Parathyroid adenoma (tissue), 2 donors: ENCODE measurements around the gene RIC3.
A peak's percentile ranks its signal among the peaks of the same experiment; 100 is the strongest.

Experiments
- H2AFZ ChIP-seq: fragments of 300-600 bp; sonication (generic); one replicate; pipeline ENCODE4 v1.7.0; 2017; ENCODE audit warnings: antibody characterized with exemption, mild to moderate bottlenecking
- H3K27ac ChIP-seq: fragments of 300-600 bp; sonication (generic); one replicate; pipeline ENCODE4 v1.7.0; 2017
- H3K27me3 ChIP-seq: fragments of 300-600 bp; sonication (generic); one replicate; pipeline ENCODE4 v1.7.0; 2017; ENCODE audit warnings: low read length; ENCODE audit not compliant: control insufficient read depth, insufficient read depth
- H3K36me3 ChIP-seq: fragments of 300-600 bp; sonication (generic); one replicate; pipeline ENCODE4 v1.7.0; 2017; ENCODE audit warnings: low read length; ENCODE audit not compliant: control insufficient read depth, insufficient read depth
- H3K4me1 ChIP-seq: fragments of 300-600 bp; sonication (generic); one replicate; pipeline ENCODE4 v1.7.0; 2017; ENCODE audit warnings: control low read depth
- H3K4me2 ChIP-seq: fragments of 300-600 bp; sonication (generic); one replicate; pipeline ENCODE4 v1.7.0; 2017; ENCODE audit warnings: low read length
- H3K4me3 ChIP-seq: fragments of 300-600 bp; sonication (generic); one replicate; pipeline ENCODE4 v1.7.0; 2017; ENCODE audit warnings: low read depth, low read length
- H3K79me2 ChIP-seq: fragments of 300-600 bp; sonication (generic); one replicate; pipeline ENCODE4 v1.7.0; 2017; ENCODE audit warnings: control low read depth
- H3K9ac ChIP-seq: fragments of 300-600 bp; sonication (generic); one replicate; pipeline ENCODE4 v1.7.0; 2017; ENCODE audit warnings: mild to moderate bottlenecking
- H3K9me3 ChIP-seq: fragments of 300-600 bp; sonication (generic); one replicate; pipeline ENCODE4 v1.7.0; 2017; ENCODE audit warnings: low read length; ENCODE audit not compliant: control insufficient read depth
- TF ChIP-seq, protein P1 (sequence below): fragments of 300-600 bp; sonication (generic); IDR thresholded peaks from one replicate; pipeline ENCODE4 v1.7.0; 2017; ENCODE audit warnings: antibody characterized with exemption, mild to moderate bottlenecking
- donor health status: primary hyperparathyroidism.

The RIC3 gene

GRCh38 chr11:8192016-8192895, 23.4 kb upstream of the RIC3 start:
- H3K4me3 ChIP-seq = no peak overlapping the region
- H3K9me3 ChIP-seq = no peaks in the 10 kb centered on the region
- H3K27ac ChIP-seq = no peak overlapping the region
- H3K4me1 ChIP-seq = no peaks in the 10 kb centered on the region
- H3K79me2 ChIP-seq = no peaks in the 10 kb centered on the region
- TF ChIP-seq, protein P1, sequence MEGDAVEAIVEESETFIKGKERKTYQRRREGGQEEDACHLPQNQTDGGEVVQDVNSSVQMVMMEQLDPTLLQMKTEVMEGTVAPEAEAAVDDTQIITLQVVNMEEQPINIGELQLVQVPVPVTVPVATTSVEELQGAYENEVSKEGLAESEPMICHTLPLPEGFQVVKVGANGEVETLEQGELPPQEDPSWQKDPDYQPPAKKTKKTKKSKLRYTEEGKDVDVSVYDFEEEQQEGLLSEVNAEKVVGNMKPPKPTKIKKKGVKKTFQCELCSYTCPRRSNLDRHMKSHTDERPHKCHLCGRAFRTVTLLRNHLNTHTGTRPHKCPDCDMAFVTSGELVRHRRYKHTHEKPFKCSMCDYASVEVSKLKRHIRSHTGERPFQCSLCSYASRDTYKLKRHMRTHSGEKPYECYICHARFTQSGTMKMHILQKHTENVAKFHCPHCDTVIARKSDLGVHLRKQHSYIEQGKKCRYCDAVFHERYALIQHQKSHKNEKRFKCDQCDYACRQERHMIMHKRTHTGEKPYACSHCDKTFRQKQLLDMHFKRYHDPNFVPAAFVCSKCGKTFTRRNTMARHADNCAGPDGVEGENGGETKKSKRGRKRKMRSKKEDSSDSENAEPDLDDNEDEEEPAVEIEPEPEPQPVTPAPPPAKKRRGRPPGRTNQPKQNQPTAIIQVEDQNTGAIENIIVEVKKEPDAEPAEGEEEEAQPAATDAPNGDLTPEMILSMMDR = peak; percentile 67
- H3K4me2 ChIP-seq = no peak overlapping the region
- no peaks in the 10 kb centered on the region for H3K36me3 ChIP-seq
- no peak overlapping the region for H2AFZ ChIP-seq
- no peaks in the 10 kb centered on the region for H3K27me3 ChIP-seq
- no peak overlapping the region for H3K9ac ChIP-seq

GRCh38 chr11:8190431-8190830, 21.6 kb upstream of the RIC3 start:
- Histone ChIP-seq H3K27me3 (no peaks in the 10 kb centered on the region), H3K9ac (no peak overlapping the region), H3K36me3 (no peaks in the 10 kb centered on the region), H3K4me3 (no peak overlapping the region), H3K9me3 (no peaks in the 10 kb centered on the region), H3K79me2 (no peaks in the 10 kb centered on the region), H3K27ac (no peak overlapping the region), H3K4me1 (no peaks in the 10 kb centered on the region), H3K4me2 (no peak overlapping the region), H2AFZ (no peak overlapping the region)
- TF ChIP-seq, protein P1 = no peak

- H3K27me3 ChIP-seq = no peaks in the 10 kb centered on the region
- H3K27ac ChIP-seq = no peak overlapping the region
- no peak overlapping the region for H3K4me3 ChIP-seq
- no peaks in the 10 kb centered on the region for H3K79me2 ChIP-seq
- H3K9me3 ChIP-seq = no peaks in the 10 kb centered on the region
- no peaks in the 10 kb centered on the region for H3K4me1 ChIP-seq
- TF ChIP-seq, protein P1 = no peak
- no peak overlapping the region for H2AFZ ChIP-seq
- no peaks in the 10 kb centered on the region for H3K36me3 ChIP-seq
- H3K9ac ChIP-seq = no peak overlapping the region
- no peak overlapping the region for H3K4me2 ChIP-seq
These were observed 17.6 kb upstream of the RIC3 start for GRCh38 chr11:8186429-8186828.

- Histone ChIP-seq H3K27me3 (no peaks in the 10 kb centered on the region), H3K9ac (no peak overlapping the region), H3K27ac (no peak overlapping the region), H3K36me3 (no peaks in the 10 kb centered on the region), H3K79me2 (no peaks in the 10 kb centered on the region), H3K9me3 (no peaks in the 10 kb centered on the region), H3K4me1 (no peaks in the 10 kb centered on the region), H3K4me3 (no peak overlapping the region), H2AFZ (no peak overlapping the region), H3K4me2 (no peak overlapping the region)
- TF ChIP-seq, protein P1 = no peak
These were observed 14.3 kb upstream of the RIC3 start for GRCh38 chr11:8183111-8183510.

GRCh38 chr11:8180469-8180868, 11.6 kb upstream of the RIC3 start:
- no peak overlapping the region for H3K4me2 ChIP-seq
- H3K27ac ChIP-seq = no peak overlapping the region
- no peak overlapping the region for H3K9ac ChIP-seq
- no peak overlapping the region for H2AFZ ChIP-seq
- TF ChIP-seq, protein P1 = no peak
- no peaks in the 10 kb centered on the region for H3K4me1 ChIP-seq
- no peaks in the 10 kb centered on the region for H3K9me3 ChIP-seq
- H3K36me3 ChIP-seq = no peaks in the 10 kb centered on the region
- H3K4me3 ChIP-seq = no peak overlapping the region
- H3K27me3 ChIP-seq = no peaks in the 10 kb centered on the region
- no peaks in the 10 kb centered on the region for H3K79me2 ChIP-seq
